ENCODE results near the gene PRSS50.

Gene PRSS50

DNA sequence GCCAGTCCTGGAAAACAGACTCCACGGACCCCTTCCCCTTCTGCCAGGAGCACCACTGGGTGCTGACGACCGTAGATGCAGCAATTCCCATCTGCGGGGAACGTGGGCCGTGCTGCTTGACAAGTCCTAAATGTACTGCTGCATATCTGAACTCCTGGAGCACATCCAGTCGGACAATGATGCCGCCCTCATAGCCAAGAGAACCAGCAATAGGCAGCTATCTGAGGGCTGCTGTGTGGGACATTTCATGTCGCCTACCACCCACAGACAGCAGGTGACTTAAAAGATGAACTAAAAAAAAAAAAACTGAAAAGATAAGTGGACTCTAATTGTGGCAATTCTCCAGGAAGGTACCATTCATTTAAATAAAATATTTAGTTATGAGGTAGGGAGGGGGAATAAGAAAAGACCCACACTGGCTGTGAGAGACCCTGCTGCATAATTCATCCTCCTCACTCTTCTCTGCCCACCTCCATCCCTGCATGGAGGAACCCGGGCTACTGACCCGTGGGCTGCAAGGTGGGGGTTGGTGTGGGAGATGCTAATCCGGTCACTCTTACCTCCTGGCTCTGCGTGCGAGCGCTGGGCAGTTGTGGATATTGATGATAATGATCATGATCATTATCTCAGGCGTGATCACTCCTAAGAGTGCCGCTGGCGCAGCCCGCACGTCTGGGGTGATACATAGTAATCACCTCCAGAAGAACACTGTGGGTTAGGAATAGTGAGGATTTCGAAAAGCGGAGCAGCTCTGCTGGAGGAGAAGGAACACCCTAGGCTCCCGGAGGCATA lies 52.5 kb downstream of the PRSS50 start:
- ATAC-seq: no peak

DNA sequence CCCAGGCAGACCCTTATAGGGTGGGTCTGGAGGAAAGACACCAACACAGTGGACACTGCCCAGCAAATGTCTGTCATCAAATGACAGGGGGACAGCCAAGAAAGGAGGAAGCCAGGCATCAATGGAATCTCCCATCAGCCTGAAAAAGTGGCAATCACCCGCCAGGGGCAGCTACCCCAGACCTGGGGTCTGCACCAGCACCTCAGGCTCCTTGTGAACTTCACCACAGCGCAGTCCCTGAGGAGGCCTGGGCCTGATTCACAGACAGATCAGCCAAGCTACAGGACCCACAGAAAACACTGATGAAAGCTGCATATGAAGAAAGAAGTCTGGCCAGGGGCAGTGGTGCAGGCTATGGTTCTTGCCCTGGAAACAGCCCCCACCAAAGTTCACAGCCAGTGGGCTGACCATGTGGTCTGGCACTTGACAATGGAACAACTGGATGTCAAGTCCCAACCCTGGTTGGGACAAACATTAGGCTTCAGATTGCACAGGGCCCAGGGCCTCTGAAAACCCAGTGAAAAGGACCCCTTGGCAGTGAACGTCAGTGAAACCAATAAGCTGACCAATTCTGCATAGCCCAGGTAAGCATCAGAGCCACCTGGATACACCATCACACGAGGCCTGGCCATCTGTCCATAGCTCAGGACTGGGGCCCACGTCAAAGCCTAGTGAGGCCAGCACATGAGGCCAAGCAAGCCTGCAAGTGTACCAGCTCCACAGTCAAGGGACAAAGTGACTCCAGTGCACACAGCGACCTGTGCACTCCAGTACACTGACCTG lies 53.3 kb downstream of the PRSS50 start:
- TF ChIP-seq ZC3H10 (CRISPR knock-in tag; IDR thresholded peaks at IDR 0.05) (no peak), OSR1 (CRISPR knock-in tag; IDR thresholded peaks at IDR 0.05) (no peak)
- no peak for ATAC-seq

More for the DNA sequence above, 52.5 kb downstream of the PRSS50 start:
- no peak for TF ChIP-seq ZC3H10 (CRISPR knock-in tag; IDR thresholded peaks at IDR 0.05)
- no peak for TF ChIP-seq TCF4 (CRISPR knock-in tag; IDR thresholded peaks at IDR 0.05; ENCODE audit: borderline replicate concordance)
- TF ChIP-seq CSDC2 (CRISPR knock-in tag; IDR thresholded peaks at IDR 0.05): no peak
- TF ChIP-seq, protein P1, sequence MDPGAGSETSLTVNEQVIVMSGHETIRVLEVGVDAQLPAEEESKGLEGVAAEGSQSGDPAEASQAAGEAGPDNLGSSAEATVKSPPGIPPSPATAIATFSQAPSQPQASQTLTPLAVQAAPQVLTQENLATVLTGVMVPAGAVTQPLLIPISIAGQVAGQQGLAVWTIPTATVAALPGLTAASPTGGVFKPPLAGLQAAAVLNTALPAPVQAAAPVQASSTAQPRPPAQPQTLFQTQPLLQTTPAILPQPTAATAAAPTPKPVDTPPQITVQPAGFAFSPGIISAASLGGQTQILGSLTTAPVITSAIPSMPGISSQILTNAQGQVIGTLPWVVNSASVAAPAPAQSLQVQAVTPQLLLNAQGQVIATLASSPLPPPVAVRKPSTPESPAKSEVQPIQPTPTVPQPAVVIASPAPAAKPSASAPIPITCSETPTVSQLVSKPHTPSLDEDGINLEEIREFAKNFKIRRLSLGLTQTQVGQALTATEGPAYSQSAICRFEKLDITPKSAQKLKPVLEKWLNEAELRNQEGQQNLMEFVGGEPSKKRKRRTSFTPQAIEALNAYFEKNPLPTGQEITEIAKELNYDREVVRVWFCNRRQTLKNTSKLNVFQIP (CRISPR knock-in tag; IDR thresholded peaks at IDR 0.05; ENCODE audit: borderline replicate concordance, low read depth): no peak
- no peak for TF ChIP-seq ZFP30 (CRISPR knock-in tag; IDR thresholded peaks at IDR 0.05)
- no peak for TF ChIP-seq SNAI2 (CRISPR knock-in tag; IDR thresholded peaks at IDR 0.05)
- TF ChIP-seq OSR1 (CRISPR knock-in tag; IDR thresholded peaks at IDR 0.05): no peak
- TF ChIP-seq, protein P2, sequence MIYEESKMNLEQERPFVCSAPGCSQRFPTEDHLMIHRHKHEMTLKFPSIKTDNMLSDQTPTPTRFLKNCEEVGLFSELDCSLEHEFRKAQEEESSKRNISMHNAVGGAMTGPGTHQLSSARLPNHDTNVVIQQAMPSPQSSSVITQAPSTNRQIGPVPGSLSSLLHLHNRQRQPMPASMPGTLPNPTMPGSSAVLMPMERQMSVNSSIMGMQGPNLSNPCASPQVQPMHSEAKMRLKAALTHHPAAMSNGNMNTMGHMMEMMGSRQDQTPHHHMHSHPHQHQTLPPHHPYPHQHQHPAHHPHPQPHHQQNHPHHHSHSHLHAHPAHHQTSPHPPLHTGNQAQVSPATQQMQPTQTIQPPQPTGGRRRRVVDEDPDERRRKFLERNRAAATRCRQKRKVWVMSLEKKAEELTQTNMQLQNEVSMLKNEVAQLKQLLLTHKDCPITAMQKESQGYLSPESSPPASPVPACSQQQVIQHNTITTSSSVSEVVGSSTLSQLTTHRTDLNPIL (CRISPR knock-in tag; IDR thresholded peaks at IDR 0.05; ENCODE audit: low read depth): no peak
- TF ChIP-seq ZNF565 (CRISPR knock-in tag; conservative IDR thresholded peaks at IDR 0.05; ENCODE audit: low read depth): no peak
- TF ChIP-seq RARB (CRISPR knock-in tag; IDR thresholded peaks at IDR 0.05): no peak
- no peak for TF ChIP-seq BACH2 (CRISPR knock-in tag; IDR thresholded peaks at IDR 0.05; ENCODE audit: borderline replicate concordance)
- TF ChIP-seq ESRRG (CRISPR knock-in tag; IDR thresholded peaks at IDR 0.05): no peak
- no peak for TF ChIP-seq PPARA (CRISPR knock-in tag; IDR thresholded peaks at IDR 0.05; ENCODE audit: borderline replicate concordance)

DNA sequence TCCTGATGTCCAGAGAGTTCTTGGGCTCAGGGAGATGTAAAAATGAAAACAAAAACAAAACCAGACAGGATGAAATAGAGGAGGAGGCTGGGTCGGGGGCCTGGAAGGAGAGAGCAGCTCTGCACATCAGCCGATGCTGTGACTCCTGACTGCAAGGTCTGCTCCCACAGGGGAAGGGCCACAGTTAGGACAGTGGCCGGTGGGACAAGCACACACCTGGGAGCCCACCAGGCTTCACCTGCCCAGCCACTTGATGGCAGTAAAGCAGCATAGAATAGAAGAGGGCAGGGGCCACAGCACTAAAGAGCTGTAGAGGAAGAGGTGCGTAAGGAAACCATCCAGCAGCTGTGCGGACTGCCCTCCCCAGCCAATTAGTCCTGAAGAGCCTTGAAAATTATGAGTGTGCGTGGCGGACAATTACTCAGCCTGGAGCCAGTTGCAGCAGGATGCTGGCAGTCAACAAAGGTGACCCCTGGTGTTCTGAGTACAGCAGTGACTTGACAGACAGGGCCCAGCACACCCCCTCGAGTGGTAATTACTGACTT lies 54.0 kb downstream of the PRSS50 start:
- TF ChIP-seq ZNF70 (CRISPR knock-in tag; IDR thresholded peaks at IDR 0.05) (no peak), ZNF565 (CRISPR knock-in tag; conservative IDR thresholded peaks at IDR 0.05; ENCODE audit: low read depth) (no peak), RARB (CRISPR knock-in tag; IDR thresholded peaks at IDR 0.05) (no peak), OSR1 (CRISPR knock-in tag; IDR thresholded peaks at IDR 0.05) (no peak), ZNF8 (CRISPR knock-in tag; IDR thresholded peaks at IDR 0.05) (no peak), TCF4 (CRISPR knock-in tag; IDR thresholded peaks at IDR 0.05; ENCODE audit: borderline replicate concordance) (no peak), ZFP30 (CRISPR knock-in tag; IDR thresholded peaks at IDR 0.05) (no peak), ESRRG (CRISPR knock-in tag; IDR thresholded peaks at IDR 0.05) (no peak)
- TF ChIP-seq, protein P3, sequence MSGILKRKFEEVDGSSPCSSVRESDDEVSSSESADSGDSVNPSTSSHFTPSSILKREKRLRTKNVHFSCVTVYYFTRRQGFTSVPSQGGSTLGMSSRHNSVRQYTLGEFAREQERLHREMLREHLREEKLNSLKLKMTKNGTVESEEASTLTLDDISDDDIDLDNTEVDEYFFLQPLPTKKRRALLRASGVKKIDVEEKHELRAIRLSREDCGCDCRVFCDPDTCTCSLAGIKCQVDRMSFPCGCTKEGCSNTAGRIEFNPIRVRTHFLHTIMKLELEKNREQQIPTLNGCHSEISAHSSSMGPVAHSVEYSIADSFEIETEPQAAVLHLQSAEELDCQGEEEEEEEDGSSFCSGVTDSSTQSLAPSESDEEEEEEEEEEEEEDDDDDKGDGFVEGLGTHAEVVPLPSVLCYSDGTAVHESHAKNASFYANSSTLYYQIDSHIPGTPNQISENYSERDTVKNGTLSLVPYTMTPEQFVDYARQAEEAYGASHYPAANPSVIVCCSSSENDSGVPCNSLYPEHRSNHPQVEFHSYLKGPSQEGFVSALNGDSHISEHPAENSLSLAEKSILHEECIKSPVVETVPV (CRISPR knock-in tag; IDR thresholded peaks at IDR 0.05): no peak
- TF ChIP-seq, protein P4, sequence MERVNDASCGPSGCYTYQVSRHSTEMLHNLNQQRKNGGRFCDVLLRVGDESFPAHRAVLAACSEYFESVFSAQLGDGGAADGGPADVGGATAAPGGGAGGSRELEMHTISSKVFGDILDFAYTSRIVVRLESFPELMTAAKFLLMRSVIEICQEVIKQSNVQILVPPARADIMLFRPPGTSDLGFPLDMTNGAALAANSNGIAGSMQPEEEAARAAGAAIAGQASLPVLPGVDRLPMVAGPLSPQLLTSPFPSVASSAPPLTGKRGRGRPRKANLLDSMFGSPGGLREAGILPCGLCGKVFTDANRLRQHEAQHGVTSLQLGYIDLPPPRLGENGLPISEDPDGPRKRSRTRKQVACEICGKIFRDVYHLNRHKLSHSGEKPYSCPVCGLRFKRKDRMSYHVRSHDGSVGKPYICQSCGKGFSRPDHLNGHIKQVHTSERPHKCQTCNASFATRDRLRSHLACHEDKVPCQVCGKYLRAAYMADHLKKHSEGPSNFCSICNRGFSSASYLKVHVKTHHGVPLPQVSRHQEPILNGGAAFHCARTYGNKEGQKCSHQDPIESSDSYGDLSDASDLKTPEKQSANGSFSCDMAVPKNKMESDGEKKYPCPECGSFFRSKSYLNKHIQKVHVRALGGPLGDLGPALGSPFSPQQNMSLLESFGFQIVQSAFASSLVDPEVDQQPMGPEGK (CRISPR knock-in tag; IDR thresholded peaks at IDR 0.05; ENCODE audit: borderline replicate concordance): no peak
- TF ChIP-seq, protein P2 (CRISPR knock-in tag; IDR thresholded peaks at IDR 0.05; ENCODE audit: low read depth): no peak
- ATAC-seq: no peak
